PC-3 (cell line): ENCODE measurements around the gene CEP120.

Source experiments
- EZH2 ChIP-seq: fragments of 300-600 bp; sonication (generic); IDR thresholded peaks from one replicate; pipeline ENCODE4 v1.6.1; 2017; ENCODE audit warnings: antibody characterized with exemption, mild to moderate bottlenecking, low read length; ENCODE audit not compliant: unreplicated experiment
- TF ChIP-seq, protein P1 (sequence below): fragments of 300-600 bp; sonication (generic); conservative IDR thresholded peaks from 2 replicates; pipeline ENCODE4 v1.5.1; 2017; ENCODE audit warnings: antibody characterized with exemption, low read depth, mild to moderate bottlenecking, low read length

GRCh38 chr5:123398058-123398733, 25.0 kb downstream of the CEP120 start:
- no peak for TF ChIP-seq EZH2
- TF ChIP-seq, protein P1, sequence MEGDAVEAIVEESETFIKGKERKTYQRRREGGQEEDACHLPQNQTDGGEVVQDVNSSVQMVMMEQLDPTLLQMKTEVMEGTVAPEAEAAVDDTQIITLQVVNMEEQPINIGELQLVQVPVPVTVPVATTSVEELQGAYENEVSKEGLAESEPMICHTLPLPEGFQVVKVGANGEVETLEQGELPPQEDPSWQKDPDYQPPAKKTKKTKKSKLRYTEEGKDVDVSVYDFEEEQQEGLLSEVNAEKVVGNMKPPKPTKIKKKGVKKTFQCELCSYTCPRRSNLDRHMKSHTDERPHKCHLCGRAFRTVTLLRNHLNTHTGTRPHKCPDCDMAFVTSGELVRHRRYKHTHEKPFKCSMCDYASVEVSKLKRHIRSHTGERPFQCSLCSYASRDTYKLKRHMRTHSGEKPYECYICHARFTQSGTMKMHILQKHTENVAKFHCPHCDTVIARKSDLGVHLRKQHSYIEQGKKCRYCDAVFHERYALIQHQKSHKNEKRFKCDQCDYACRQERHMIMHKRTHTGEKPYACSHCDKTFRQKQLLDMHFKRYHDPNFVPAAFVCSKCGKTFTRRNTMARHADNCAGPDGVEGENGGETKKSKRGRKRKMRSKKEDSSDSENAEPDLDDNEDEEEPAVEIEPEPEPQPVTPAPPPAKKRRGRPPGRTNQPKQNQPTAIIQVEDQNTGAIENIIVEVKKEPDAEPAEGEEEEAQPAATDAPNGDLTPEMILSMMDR: no peak
